WTC11 (cell line): ENCODE measurements around the gene VAC14.

ENCODE experiments used
- ZNF138 ChIP-seq: sonication (generic); formaldehyde crosslinking; conservative IDR thresholded peaks from 2 replicates; pipeline ENCODE4 v1.8.1; 2022; ENCODE audit warnings: mild to moderate bottlenecking, moderate library complexity, missing genetic modification reagents
- TF ChIP-seq, protein P1 (sequence below): sonication (generic); formaldehyde crosslinking; IDR thresholded peaks from 2 replicates; pipeline ENCODE4 v1.8.1; 2023; ENCODE audit warnings: mild to moderate bottlenecking, missing genetic modification reagents, borderline replicate concordance

- TF ChIP-seq, protein P1, sequence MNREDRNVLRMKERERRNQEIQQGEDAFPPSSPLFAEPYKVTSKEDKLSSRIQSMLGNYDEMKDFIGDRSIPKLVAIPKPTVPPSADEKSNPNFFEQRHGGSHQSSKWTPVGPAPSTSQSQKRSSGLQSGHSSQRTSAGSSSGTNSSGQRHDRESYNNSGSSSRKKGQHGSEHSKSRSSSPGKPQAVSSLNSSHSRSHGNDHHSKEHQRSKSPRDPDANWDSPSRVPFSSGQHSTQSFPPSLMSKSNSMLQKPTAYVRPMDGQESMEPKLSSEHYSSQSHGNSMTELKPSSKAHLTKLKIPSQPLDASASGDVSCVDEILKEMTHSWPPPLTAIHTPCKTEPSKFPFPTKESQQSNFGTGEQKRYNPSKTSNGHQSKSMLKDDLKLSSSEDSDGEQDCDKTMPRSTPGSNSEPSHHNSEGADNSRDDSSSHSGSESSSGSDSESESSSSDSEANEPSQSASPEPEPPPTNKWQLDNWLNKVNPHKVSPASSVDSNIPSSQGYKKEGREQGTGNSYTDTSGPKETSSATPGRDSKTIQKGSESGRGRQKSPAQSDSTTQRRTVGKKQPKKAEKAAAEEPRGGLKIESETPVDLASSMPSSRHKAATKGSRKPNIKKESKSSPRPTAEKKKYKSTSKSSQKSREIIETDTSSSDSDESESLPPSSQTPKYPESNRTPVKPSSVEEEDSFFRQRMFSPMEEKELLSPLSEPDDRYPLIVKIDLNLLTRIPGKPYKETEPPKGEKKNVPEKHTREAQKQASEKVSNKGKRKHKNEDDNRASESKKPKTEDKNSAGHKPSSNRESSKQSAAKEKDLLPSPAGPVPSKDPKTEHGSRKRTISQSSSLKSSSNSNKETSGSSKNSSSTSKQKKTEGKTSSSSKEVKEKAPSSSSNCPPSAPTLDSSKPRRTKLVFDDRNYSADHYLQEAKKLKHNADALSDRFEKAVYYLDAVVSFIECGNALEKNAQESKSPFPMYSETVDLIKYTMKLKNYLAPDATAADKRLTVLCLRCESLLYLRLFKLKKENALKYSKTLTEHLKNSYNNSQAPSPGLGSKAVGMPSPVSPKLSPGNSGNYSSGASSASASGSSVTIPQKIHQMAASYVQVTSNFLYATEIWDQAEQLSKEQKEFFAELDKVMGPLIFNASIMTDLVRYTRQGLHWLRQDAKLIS (CRISPR knock-in tag) = no peak
- TF ChIP-seq ZNF138 = no peak
These were observed 31.8 kb downstream of the VAC14 start for GRCh38 chr16:70769131-70769530.
